ENCODE measurements around the gene PRSS50.
"Not testable (repeated sequence)": the region's sequence is repeated elsewhere in the genome, so short reads cannot be mapped to it uniquely, and the experiment has no call there.

Gene PRSS50, protein sequence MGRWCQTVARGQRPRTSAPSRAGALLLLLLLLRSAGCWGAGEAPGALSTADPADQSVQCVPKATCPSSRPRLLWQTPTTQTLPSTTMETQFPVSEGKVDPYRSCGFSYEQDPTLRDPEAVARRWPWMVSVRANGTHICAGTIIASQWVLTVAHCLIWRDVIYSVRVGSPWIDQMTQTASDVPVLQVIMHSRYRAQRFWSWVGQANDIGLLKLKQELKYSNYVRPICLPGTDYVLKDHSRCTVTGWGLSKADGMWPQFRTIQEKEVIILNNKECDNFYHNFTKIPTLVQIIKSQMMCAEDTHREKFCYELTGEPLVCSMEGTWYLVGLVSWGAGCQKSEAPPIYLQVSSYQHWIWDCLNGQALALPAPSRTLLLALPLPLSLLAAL

DNA sequence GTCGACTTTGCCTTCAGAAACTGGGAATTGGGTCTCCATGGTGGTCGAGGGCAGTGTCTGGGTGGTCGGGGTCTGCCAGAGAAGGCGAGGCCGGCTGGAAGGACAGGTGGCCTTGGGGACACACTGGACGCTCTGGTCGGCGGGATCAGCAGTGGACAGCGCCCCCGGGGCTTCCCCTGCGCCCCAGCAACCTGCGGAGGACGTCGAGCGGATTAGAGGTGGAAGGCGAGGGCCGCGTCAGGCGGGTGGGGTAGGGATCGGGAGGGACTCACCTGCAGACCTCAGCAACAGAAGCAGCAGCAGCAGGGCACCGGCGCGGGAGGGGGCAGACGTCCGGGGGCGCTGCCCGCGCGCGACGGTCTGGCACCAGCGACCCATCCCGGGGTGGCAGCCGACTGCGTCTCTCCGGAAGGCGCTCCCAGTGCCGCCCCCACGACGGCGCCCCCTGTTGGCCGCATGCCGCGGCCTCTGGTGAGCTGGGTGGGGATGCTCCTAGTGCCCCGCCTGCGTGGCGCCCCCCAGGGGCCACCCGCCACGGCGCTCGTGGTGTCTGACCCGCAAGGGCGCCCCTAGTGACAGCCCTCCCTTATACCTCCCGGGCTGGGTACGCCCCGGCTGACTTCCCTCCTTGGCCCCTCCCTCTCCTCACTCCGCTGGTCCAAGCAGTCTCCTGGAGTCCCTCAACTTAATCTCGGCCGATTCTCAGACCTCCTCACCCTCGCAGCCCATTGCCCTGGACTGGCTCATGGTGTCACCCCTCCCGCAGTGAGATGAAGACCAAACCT lies at the start of gene PRSS50:
Gene PRSS50 (minus strand): TSS at position 423 of the 785 bp plus-strand sequence. CDS start 45 bp downstream, at position 378.
- DNase-seq (ENCODE audit: low spot score): no peak

DNA sequence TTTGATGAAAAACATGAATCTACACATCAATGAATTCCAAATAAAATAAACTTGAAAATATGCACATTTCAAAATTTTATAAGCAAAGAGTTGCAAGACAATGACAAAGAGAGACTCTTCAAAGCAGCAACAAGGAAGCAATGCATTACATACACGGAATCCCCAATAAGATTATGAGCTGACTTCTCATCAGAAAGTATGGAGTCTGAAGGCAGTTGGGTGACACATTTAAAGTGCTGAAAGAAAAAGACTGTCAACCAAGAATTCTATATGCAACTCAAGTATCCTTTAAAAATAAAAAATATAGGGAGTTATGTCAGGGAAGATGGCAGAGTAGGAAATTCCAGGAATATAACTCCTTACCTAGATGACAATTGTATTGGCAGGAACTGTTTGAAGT lies 46.5 kb upstream of the PRSS50 start:
- DNase-seq (ENCODE audit: low spot score): no peak

DNA sequence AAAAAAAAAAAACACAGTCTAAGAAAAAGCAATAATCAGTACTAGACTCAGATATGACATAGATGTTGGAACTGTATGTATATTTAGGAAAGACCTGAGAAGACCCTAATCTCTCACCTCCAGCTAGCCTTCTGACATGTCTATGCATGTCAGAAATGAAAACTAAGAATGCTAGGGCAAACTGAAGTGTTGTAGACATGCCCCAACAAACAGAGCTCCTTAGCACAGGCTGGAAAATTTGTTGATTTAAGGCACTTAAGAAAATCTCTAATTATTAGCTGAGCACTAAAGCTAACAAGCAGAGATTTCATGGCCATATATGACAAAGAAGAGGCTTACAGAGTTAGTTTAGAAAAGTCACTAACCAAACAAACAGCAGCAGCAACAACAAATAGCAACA lies 45.5 kb upstream of the PRSS50 start:
- DNase-seq (ENCODE audit: low spot score): no peak

DNA sequence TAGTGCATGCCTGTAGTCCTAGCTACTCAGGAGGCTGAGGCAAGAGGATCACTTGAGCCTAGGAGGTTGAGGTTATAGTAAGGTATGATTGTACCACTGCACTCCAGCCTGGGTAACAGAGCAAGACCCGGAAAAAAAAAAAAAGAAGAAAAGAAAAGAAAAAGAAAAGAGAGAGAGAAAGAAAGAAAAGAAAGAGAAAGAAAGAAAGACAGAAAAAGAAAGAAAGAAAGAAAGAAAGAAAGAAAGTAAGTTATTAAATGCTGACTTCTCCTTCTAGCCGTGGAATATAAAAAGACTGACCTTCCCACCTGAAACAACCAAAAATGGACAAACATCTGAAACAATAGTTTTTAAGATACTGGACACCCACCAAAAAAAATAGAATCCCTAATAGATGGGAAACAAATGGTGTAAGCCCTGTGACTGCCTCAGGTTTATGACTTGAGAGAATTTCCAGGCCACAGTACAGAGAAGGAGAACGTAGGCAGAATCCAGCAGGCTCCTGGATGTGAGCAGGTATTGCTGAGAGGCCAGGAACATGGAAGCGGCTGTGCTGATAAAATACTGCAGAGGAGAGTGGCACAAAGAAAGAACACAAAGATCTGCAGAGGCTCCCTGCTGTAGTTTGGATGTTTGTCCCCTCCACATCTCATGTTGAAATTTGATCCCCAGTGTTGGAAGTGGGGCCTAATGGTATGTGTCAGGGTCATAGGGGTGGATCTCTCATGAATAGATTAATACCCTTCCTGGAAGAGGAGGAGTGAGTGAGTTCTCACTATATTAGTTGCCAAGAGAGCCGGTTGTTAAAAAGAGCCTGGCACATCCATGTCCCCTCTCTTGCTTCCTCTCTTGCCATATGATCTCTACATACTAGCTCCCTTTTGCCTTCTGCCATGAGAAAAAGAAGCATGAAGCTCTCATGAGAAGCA lies 41.8 kb upstream of the PRSS50 start:
- no peak for DNase-seq (ENCODE audit: low spot score)

DNA sequence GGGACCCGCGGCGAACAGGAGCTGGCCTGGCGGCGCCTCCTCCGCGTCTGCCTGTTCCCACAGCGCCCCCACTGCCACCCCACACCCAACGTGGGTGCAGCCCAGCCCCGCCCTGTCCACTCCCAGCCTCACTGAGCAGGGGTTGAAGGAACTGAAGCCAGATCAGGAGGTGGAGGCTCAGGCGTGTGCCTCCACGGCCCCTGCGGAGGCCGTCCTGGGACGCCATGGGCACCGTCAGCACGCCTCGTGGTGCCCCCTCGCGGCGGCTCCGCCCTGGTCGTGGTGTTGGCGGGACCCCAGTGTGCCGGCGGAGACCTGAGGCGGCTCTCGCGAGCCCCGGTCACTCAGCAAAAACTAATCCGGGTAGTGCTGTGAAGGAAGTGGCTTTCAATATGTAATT lies 39.0 kb upstream of the PRSS50 start:
- no peak for DNase-seq (ENCODE audit: low spot score)

DNA sequence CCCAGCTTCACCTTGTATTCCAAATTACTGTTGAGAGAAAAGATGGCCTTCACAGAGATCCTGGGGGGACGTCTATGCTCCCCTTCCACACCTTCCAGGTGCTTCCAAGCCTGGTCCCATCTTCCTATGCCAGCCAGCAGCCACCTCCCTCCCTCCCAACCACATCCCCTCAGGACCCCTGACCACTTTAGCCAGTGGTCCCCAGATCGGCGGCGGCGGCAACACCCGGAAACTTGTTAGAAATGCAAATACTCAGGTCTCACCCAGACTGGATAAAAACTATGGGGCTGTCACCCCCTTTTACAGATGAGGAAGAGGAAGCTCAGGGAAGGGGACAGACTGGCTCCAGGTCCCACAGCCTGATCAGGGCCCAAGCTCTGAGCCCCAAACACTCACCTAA lies 38.0 kb upstream of the PRSS50 start:
- DNase-seq (ENCODE audit: low spot score): no peak

DNA sequence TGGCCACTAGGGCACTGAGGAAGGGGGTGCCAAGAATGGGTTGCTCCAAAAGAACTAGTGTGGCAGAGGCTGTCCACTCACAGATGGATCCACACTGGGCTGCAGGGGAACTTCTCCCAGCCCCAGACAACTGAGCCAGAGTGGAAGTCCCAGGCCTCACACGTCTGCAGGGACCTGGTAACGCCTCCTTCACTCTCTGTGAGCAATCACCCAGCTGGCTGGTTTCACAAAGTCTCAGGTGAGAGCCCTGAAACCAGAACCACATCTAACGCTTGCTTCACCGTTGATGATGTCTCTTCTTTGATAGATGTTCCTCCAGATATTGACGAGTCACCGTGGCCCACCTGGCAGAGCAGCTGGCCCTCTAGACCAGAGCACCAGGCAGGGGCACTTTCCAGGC lies 35.5 kb upstream of the PRSS50 start:
- not testable (repeated sequence) for DNase-seq (ENCODE audit: low spot score)

DNA sequence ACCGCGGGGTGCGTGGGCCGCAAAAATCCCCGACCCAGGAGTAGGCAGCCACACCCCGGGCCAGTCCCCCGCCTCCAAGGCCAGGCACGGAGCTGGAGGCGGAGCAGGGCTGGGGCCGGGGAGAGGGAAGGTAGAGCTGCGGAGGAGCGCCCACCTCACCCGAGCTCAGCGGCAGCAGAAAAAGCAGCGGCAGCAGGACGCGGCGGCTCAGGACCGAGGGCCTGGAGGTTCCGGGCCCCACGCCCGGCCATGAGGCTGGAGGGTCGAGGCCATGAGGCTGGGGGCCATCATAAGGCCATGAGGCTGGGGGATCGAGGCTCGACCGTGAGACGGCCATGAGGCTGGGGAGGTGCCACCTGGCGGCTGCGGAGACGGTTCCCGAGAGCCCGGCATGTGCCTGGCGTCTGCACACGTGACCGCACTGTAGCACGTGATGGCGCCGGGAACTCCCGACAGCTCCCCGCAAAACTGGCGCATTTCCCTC lies 32.9 kb upstream of the PRSS50 start:
- no peak for DNase-seq (ENCODE audit: low spot score)

DNA sequence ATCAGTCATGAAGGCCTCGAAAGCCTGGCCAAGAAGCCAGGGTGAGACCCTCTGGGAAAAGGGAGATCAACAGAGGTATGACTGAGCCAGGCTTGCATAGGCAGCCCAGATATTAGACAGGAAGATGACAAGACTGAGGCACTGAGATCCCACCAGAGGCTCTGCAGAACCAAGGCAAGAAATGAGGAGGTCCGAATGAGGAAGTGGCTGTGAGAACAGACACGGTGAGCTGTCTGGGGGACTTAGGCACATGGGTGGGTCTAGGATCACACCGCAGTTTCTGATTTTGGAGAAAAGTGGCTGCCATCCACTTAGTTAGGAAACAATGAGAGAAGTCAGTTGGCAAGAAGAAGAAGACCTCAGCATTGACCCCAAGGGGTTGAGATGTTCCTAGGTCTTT lies 31.5 kb upstream of the PRSS50 start:
- no peak for DNase-seq (ENCODE audit: low spot score)

DNA sequence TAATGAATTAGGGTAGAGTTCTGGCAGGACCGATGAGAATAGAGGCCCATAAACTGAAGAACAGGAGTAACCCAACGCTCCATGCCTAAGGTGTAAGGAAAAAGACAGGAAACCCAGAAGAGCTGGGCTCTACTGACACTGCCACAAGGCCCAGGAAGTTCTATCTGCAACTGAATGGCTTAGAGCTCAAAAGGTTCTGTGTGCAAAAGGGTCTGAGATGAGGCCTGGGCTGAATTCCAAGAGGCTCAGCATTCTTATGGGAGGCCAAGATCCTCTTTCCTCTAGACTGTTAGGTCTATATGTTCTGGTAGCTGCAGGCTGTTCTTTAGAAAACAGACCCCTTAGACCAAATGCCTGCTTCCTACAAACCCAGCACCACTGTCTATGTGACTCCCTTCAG lies 30.5 kb upstream of the PRSS50 start:
- DNase-seq (ENCODE audit: low spot score): no peak

DNA sequence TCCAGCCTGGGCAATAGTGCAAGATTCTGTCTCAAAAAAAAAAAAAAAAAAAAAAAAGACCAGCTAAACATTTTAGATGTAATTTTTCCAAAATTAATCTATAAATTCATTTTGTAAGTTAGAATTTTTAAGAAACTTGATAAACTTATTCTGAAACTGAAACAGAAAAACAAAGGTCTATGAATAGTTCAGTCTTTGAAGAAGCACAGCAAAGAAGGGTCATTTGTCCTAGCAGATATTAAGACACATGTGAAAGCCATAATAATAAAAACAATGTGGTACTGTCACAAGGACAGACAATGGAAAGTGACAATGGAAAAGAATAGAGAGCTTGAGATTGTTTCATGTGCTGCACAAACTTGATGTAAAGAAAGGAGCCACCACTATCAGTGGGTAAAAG lies 29.0 kb upstream of the PRSS50 start:
- DNase-seq (ENCODE audit: low spot score): no peak

DNA sequence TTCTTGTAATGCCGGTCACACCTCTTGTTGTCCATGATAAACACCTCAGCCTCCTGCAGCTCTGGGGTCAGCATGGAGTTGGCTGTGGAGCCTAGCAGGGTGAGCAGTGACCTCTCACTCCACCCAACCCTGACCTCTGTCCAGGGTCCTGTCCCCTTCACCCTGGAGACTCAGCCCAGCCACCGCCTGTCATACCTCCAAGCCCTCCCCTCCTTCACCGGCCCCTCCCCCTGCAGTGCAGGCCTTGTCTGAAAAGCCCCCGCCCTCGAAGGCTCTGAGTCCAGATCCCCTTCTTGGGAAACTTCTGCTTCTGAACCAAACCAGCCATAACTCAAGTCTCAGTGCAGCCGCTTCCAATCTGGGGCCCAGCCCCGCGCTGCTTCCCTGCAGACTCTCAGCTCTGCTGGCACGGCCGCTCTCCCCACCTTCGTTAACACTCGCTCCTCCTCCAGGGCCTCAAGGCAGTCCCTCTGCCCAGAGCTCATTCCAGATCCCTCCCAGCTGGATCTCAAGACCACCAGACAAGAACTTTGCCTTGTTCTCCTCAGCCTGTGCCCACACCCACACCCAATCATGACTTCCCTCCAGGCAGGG lies 25.4 kb upstream of the PRSS50 start:
- DNase-seq (ENCODE audit: low spot score): no peak

DNA sequence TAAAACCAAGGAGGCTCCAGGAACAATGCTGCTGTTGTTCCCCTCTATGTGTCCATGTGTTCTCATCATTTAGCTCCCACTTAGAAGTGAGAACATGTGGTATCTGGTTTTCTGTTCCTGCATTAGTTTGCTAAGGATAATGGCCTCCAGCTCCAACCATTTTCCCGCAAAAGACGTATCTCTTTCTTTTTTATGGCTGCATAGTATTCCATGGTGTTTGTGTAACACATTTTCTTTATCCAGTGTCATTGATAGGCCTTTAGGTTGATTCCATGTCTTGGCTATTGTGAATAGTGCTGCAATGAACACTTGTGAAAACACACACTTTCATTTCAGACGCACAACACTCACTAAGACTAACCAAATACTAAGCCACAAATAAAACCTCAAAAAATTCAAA lies 21.9 kb upstream of the PRSS50 start:
- not testable (repeated sequence) for DNase-seq (ENCODE audit: low spot score)

DNA sequence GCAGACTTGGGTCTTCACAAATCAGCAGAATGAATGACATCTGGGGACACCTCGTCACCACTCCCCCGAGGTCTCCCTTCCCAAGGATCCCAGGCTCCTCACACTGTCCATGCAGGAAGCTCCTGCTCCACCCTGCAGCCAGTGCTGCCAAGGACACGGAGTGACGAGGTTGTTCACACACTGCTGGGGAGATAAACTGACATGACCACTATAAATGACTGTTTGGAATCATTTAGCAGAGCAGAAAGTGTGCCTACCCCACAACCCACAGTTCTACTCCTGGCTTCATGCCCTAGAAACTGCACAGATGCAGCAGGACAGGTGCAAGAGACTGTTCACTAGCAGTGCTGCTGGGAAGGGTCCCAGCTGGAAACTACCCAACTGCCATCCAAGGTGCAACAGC lies 19.7 kb upstream of the PRSS50 start:
- no peak for DNase-seq (ENCODE audit: low spot score)

DNA sequence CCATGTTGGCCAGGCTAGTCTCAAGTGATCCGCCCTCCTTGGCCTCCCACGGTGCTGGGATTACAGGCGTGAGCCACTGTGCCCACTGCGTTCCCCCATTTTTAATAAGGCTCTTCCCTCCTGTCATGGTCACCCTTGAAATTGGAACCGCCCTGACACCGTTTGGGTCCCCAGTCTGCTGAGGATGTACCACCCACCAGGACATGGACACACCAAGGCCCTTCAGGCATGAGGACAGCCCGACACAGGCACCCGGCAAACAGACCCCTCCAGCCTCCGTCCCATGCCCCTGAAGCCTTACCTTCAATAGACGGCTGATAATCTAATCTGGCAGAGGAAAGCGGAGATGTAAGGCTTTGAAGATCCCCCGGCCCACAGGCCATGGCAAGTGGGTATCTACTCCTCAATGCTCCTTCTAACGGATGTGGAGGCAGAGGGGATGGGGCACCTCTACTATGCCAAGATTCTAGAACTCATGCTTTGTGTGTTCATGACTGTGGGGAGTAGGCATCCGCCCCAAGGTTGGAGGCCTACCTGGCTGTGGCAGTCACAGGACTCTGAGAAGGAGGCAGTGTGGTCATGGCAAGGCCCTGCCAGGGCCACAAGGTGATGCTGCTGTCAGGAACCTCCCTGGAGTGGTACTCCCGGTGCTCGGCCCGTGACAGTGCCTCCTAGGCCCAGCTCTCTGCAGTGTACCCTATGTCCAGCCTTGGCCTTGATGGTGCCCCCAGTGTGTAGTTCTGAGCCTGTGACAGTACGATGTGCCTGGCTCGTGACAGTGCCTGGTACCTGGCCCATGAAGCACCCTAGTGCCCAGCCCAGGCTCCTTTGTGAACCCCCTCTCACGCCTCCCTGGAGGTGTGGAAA lies 18.6 kb upstream of the PRSS50 start:
- no peak for DNase-seq (ENCODE audit: low spot score)

DNA sequence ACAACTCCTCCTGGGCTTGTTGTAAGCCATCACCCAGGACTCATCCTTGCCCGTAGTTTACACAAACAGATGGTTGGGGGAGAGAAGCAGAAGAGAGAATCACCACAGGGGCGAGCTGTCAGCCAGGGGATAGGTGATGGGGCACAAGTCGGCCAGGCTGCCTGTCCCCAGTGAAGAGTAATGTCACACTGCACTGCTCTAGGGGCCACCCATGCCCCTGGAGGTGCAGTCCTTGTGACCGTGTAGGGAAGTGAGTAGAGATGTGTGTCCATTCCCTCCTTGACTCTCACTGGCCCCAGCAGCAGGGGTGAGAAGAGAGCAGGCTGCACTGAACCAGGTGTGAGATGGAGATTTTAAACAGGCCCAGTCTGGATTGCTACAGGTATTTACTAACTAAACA lies 17.1 kb upstream of the PRSS50 start:
- DNase-seq (ENCODE audit: low spot score): no peak

DNA sequence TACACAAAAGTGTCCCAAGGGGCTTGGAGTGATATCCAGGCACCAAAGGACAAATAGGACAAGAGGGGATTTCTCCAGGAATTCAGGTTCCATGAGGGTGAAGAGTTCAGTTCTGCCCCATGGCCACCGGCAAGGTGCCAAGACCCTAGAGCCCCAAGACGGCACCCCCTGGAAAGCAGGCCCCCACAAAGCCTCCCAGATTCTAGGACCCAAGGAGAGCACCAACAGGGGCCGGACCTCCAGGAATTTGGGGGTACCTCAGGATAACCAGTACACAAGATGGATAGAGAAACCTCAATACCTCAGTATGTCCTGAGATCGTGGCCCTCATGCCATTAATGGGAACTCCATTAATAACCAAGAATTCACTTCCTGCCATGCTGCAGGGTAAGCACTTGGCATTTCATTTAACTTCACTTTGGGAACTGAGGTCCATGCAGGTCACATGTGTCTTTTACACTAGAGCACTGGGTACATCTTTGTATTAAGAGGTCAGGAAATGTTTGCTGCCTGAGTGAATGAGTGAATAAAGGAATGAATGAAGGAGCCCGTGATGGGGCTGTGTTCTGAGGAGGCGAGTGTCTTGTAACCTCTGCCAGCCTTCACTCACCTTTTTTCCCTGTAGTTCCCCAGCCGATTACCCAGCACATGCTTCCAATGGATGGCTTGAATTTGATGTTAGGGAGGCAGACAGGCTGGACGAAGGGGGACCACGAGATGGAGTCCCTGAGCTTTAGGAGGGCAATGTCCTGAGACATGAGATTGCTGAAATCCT lies 15.5 kb upstream of the PRSS50 start:
- no peak for DNase-seq (ENCODE audit: low spot score)

DNA sequence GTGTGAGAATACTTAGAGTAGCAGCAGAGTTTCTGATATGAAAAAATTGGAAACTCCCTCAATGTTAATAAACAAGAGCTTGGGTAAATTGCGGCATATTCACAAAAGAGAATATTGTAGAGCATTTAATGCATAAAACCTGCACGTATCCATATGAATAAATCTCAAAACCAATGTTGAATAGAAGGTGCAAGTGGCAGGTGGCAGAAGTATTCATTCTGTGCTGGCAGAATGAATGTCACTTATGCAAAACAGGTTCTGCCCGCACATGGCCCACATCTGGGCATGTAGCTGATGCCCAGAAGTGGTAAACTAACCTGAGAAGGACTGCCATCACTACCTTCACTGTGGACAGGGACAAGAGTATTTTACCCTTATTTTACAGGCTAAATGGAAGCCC lies 14.1 kb upstream of the PRSS50 start:
- DNase-seq (ENCODE audit: low spot score): no peak

DNA sequence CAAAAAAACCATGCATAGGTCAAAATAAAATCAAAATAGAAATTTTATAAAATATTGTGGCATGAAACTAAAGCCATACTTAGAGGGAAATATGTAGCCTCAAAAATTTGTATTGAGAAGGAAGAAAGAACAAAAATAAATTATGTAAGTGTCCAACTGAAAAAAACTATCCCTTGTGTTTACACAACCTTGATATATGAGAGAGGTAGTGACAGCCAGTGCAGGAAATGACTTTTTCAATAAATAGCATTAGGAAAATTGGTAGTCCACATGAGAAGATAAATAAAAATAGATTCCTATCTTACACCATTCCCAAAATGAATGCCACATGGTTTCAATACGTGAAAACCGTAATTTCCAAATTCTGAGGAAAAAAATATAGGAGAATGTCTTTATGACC lies 13.2 kb upstream of the PRSS50 start:
- DNase-seq (ENCODE audit: low spot score): no peak

DNA sequence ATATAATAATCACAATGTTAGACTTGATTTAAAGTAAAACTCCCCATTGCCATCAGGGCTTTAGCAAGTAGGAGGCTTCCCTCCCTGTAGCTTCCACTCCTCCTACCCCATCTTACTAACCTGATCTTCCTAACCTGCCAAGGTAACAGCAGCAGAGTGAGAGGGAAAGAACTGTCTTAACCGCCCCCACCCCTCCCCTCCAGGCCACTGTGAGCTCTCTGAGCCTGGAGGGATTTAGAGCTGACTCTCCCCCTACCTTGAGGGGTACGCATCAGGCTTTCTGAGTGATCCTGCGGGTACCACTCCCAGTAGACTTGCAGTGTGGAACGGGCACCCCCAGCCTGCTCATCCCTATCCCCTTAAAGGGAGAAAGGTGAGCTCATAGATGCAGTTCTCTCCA lies 11.4 kb upstream of the PRSS50 start:
- DNase-seq (ENCODE audit: low spot score): no peak
